GM03348 (cell line): ENCODE measurements around the gene ABCA2.
"Not testable (repeated sequence)": the region's sequence is repeated elsewhere in the genome, so short reads cannot be mapped to it uniquely, and the experiment has no call there.

ENCODE experiments used
- DNase-seq: peaks from one replicate; pipeline ENCODE4 v3.0.0; 2012; ENCODE audit warnings: low spot score

Gene ABCA2

DNA sequence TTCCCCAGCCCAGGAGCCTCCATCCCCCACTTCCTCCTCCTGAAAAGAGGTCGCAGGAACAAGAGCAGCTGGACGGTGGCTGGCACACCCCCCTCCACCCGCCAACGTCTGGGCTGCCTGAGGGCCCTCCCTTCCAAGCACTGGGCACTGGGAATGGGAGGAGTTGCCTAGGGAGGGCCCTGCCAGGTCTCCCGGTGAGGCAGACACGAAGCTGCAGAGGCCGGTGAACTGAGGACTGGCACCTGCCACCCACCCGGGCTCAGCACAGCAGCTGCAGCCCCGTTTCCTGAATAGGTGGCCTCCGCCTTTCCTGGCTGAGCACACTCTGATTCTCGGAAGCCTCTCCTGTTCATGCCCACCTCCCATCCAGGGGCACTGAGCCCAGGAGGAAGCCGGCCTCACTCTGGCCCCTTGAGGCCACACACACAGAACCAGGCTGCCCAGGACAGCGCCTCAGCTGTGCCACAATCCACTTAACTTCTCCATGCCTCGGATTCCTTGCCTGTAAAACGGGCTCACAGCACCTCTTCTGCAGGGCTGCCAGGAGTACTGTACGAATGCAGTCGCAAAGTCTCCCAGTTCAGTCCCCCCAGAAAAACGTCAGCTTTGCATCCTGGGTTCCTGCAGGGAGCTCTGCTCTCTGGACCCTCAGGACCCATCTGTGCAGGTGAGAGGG lies 16.6 kb upstream of the ABCA2 start:
- DNase-seq: peak; percentile 44

DNA sequence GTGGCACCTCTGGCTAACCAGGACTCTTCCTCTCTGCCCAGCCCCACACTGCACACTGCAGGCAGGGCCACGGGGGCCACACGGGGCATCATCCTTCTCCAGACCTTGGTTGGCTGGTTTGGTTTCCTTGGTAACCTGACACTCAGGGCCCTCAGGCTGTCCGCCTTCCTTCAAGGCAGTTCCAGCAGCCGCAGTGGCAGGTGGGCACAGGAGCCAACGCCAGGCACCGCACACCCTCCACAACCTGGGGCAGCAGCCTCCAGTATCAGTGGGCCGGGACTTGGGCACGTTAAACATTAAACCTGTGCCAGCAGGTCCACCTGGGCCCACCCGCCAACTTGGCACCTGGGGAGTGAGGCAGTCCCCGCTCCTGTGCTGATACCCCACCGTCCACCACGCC lies 16.0 kb upstream of the ABCA2 start:
- DNase-seq: no peak

DNA sequence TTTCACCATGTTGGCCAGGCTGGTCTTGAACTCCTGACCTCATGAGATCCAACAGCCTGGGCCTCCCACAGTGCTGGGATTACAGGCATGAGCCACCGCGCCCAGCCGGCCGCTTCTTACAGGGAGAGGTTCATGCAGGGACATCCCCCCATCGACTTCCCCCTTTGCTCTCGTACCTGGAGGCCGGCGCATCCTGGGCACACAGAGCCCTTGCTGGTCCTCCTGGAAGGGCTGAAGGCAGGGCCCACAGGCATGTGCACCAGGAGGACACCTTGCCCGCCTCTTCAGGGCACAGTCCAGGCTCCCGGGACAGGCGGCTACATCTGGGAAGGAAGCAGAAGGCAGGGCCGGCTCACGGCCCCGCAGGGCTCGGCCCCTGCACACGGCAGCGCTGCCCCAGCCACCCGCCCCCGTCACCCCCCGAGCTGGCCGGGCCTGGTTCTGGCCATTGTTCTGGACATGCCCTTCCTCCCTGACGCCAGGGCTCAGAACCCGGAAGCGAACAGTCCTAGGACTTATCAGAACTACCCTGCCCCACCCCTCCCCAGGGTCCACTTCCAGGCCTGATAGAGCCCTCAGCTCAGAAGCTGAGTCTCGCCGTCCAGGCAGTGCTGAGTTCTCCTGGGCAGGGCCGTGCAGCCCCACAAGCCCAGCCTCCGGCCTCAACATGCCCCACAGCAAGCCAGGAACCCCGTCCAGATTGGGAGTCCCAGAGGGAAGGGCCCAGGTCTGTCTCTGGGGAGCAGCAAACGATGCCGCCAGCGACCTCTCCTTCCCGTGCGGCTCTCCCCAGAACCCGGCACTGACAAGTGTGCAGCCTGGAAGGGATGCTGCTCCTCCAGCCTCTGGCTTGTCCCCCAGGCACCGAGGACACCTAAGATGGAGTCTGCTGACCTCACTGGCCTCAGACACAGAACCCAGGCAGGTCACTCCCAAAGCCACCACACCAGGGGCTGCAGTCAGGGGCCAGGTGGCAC lies 15.0 kb upstream of the ABCA2 start:
- no peak for DNase-seq

DNA sequence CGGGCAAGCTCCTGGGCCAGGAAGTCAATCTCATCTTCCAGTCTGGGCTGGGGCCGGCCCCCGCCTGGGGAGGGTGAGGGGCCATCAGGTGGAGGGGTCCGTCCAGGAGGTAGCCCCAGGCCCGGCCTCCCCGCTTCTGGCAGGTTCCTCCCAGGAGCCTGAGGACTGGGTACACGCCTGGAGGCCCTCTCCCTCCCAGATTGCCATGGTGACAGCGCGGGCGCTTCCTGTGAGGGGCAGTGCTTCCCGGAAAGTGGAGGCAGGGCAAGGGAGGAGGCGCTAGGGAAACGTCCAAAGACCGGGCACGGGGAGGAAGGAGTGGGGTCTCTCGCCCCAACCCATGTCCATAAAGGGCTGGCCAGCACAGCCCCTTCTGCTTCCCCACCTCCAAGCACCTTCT lies 13.1 kb upstream of the ABCA2 start:
- no peak for DNase-seq

DNA sequence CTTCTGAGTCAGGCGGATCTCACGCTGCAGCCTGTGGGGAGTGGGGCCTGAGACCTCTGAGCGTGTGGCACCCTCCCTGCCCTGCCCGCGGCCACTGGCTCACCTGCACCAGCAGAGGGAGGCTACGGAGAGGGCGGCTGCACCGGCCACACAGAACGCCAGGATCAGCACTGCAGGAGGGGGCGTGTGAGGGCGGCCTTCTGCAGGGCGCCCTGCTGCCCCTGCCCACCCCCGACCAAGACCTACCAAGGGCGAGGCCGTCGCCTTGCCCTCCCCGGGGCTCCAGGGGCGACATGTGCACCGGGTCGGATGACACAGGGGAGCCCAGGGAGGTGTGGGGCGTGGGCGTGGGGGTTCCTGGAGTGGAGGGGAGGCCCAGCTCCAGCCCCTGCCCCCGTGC lies 12.5 kb upstream of the ABCA2 start:
- no peak for DNase-seq

DNA sequence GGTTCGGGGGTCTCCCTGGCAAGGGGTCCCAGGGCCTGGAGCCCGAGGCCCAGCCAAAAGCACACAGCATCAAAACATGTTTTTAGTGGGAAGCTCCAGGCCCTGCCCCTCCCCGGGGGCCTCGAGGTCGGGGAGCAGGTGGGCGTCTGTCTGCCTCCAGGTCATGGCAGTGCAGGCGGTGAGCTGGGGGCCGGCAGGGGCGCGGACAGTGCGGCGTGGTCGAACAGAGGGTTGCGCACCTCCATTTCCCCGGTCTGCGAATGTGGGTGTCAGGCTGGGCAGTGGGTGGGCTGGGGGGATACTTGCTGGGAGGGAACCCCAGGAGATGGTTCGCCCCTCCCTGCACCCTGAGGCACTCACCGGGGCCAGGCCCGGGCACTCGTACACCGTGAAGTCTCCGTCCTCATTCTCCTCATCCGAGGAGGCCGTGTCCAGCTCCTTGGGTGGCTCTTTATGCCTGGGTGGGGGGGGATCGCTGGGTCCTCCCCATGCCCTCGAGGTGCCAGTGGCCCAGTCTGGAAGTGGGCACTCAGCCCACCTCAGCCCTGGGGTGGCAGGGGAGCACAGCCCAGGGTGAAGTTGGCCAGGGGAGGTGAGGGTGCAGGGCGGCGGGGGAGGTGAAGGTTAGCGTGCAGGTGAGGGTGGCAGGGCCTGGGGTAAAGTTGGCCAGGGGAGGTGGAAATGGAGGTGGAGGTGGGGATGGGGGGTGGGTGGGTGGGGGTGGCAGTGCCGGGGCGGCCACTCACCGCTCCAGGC lies 11.8 kb upstream of the ABCA2 start:
- no peak for DNase-seq

DNA sequence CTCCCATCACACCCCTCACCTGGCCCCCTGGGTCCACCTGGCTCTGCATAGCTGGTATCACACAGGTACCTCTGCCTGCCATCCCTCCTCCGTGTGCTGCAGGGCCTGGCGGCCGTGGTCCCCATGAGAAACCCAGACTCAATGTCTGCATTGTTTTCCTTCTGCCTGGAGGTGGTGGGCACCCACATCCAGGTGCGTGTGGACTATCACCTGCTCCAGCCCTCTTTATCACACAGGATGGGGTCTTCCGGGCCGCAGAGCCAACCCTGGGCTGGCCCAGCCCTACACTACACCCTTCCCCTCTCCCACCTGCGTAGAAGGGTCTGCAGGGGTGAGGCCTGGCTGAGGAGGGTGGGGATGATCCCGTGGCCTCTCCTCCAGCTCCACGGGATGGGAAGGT lies 10.9 kb upstream of the ABCA2 start:
- DNase-seq: no peak

DNA sequence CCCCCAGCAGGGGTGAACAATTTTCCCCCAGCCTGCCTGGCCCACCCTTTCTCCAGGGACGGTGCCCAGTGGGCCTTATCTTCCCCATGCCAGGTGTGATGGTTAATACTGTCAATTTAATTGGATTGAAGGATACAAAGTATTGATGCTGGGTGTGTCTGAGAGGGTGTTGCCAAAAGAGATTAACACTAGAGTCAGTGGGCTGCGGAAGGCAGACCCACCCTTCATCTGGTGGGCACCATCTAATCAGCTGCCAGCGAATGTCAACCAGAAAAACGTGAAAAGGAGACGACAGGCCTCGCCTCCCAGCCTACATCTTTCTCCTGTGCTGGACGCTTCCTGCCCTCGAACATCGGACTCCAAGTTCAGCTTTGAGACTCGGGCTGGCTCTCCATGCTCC lies 9.4 kb upstream of the ABCA2 start:
- DNase-seq: no peak

DNA sequence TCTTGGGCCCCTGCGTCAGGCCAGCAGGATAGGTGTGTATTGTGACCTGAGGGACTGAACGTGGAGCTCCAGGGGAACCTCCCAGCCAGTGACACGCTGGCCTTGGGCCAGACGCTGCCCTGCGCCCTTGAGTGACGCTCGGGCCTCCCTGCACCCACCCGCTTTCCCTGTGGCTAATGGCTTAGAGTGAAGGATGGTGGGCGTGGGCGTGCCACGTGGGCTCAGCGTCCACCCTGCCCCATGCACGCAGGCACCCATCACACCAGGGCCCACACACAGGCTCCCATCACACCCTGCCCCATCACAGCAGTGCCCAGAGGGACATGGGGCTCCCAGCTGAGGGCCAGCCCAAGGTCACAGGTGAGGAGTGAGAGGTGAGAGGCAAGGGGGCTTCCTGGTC lies 9.0 kb upstream of the ABCA2 start:
- DNase-seq: no peak

DNA sequence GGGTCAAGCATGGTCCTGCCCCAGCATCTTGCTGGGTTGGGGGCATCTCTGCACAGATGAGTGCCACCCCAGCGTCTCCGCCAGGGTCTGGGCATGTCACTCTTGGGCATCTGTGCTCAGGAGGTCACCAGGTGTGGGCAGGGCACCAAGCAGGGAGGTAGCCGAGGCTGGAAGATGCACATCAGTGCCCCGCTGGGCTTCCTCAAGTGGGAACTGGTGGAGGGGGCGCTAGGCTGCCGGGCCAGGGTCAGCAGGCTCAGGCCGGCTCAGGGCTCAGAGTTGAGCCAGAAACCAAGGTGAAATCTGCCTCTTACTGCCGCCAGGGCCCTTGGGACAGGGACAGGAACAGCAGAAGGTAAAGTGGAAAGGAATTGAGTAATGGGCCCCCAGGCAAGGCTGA lies 7.9 kb upstream of the ABCA2 start:
- no peak for DNase-seq

DNA sequence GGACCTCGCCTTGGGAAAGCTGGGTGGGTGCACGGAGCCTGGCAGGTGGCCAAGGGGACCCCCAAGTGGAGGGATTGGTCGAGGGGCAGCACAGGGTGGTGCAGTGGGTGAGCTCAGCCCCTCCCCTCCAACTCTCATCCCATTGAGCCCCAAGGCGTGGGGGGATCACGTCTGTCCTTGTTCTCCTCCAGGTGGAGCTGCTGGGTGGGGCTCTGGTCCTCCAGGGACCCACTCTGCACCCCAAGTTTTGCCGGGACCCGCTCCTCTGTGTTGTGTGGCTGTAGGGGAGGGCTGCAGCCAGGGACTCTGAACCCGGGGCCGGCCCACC lies 7.4 kb upstream of the ABCA2 start:
- no peak for DNase-seq

DNA sequence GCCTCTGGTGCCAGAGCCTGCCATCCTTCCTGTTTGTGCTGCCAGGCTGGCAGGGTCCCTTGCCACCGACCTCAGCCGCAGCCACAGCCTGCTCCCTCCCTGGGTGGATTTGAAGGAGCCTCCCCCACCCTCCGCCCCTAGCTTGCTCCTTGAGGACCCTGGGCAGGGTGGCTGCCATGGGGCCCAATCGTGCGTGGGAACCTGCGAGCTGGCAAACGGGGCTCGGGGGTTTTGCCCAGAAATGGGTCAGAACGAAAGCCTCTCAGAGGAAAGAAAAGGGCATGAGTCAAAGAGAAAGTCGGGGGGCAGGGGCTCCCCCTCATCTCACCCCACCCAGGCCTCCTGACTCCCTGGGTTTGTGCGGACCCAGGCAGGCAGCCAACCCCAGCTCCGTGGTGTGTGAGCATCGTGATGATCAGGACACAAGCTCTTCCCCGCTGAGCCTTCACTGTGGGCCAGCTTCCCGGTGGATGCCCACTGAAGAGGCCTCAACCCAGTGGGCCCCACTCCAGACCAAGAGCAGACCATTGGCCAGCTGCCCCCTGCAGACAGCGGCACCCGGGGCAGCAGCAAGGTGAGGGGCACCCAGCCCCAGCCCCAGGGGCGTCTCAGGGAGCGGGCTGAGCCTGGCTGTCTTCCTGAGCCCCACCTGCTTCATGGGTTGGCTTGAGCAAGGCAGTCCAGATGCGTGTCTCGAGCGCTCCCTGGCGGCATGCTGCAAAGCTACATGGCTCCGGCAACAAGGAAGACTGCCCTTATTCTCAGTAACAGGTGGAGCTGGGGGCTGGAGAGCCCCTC lies 6.9 kb upstream of the ABCA2 start:
- peak; percentile 90 for DNase-seq

DNA sequence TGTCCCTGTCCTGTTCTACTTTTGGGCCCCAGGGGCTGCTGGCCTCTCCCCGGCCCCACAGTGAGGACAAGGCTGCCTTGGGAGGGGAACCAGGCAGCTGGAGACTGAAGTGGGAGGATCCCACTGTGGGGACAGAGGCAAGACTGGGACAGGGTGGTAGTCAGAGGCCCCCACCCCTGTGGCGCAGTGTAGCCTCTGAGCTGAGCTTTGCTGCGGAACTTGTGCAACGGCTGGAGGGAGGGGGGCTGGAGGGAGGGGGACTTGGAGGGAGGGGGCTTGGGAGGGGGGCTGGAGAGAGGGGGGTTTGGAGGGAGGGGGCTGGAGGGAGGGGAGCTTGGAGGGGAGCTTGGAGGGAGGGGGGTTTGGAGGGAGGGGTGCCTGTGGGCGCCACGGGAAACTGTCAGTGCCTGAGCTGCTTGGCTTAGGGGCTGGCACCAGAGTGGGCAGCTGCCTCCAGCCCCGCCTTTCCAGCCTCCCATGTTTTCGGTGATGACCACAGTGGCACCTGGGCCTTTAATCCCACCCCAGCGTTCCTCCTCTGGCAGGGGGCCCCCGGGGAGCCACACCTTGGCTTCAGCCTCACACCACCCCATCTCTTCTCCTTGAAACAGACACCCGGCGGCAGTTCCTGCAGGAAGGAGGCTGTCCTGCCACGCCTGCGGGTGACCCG lies 6.1 kb upstream of the ABCA2 start:
- DNase-seq: no peak

DNA sequence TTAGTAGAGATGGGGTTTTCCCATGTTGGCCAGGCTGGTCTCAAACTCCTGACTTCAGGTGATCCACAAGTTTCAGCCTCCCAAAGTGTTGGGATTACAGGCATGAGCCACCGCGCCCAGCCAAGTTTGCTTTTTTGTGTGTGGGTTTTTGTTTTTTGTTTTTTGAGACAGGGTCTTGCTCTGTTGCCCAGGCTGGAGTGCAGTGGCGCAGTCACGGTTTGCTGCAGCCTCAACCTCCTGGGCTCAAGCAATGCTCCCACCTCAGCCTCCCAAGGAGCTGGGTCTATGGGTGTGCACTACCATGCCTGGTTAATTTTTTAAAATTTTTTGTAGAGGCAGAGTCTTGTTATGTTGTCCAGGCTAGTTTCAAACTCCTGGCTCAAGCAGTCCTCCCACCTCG lies 5.4 kb upstream of the ABCA2 start:
- not testable (repeated sequence) for DNase-seq

DNA sequence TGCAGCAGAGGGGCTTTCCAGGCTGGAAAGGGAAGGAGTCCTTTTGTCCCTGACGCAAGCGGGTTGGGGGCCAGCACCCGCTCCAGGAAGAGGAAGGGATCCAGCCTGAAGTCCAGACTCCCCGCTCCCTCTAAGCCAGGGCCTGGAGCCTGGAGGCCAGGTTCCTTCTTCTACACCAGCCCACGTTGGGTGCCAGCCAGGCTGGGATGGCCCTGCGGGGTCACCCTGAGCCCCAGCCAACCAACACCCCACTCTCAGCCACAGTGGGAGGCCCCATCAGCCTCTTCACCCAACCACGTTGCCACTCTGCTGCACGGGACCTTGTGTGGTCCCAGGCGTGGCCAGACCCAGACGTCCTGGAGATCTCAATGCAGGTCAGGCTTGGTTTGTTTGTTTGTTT lies 4.8 kb upstream of the ABCA2 start:
- no peak for DNase-seq

DNA sequence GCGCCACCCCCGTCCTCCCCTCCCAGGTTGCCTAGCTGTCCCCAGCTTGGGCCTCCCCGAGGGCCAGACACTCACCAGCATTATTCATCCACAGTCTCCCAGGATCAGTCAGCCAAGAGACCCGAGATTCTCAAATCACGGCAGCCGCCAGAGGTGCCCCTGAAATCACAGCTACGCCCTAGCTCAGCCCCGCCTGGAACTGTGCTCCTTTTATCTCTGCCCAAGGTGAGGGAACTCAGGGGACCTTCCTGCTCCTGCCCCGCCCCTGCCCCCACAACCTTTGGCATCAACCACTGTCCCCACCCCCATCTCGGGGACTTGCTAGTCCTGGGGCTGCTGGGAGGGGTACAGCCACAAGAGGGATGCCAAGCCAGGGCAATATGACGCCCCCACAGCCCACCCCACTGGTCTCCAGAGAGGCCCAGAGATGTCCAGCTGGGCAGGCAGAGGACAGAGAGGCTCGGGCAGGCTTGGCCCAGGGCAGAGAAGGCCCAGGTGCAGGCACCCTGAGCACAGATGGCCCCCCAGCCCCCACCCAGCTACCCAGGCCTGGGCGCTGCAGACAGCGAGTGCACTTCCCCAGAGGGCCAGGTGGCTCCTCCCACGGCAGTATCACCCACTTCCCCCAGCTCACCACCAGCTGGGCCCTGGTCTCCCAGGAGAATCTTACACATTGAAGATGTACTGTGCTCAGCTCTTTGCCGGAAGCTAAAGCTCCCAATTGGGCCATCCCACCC lies 4.0 kb upstream of the ABCA2 start, which contains the start of gene FUT7:
TSS of gene FUT7 (minus strand) at position 185 of the 737 bp plus-strand sequence. CDS start at position 88, 97 bp downstream.
- no peak for DNase-seq

DNA sequence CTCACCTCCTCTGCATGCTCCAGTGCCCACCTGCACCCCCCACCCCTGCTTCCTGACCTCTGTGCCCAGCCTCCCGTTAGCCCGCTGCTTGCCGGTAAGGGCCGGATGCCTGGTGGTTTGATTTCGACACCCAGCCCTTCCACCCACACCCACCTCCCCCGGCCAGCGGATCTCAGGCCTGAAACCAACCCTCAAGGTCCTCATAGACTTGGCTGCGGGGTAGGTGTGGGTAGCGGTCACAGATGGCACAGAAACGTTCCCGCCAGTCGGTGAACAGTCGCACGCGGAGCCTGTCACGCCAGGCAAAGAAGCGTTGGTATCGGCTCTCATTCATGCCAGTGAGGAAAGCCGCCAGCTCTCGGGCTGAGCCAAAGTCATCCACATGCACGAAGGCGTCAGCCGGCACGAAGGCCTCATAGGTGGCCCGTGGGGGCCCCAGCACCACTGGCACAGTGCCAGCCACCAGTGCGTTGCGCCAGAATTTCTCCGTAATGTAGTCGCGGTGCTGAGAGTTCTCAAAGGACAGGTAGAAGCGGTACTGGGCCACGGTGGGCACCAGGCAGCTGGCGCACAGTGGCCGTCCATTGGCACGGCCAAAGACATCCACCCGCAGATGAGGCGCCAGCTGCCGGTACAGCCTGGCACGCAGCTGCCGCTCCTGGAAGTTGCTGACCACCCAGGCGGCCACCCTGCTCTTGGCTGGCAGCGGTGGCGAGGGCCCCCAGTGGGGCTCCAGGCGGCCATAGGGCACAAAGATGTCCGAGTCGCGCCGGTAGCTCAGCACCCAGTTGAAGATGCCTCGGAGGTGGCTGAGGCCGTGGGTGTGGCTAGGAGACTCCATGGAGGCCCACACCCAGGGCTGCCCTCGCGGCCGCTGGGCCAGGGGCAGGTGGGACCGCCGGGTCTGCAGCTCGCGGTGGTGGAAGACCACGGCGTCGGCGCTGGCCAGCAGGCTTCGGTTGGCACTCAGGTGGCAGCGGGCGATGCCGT lies 2.8 kb upstream of the ABCA2 start:
- no peak for DNase-seq

DNA sequence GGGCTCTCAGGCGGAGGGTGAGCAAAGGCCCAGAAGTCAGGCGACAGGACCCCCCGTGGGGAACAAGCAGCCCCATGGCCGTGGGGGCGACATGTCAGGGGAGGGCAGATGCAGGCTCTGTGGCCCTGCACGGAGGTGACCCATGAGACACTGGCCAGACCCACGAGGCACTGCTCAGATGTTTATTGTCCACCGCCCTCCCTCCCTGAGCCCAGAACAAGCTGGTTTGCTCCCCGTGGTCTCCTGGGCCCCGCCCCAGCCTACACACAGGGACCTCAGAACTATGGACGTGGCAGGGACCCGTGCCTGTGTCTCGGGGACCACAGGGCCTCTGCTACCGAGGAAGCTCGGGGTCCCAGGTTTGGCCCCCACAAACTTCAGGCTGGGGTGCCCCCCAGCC lies 2.0 kb upstream of the ABCA2 start:
- DNase-seq: no peak
